Kidney (tissue), 14 donors: Measurements from ENCODE around the gene RBM19. TPM values are rescaled to one million over a fixed set of nuclear protein-coding genes. Genes with fewer than 3 reads are reported as not detected.

Experiments
- DNase-seq, 5 donors: peaks; one replicate each; pipeline ENCODE4 v3.0.0-alpha.2; 2013 to 2020
- FAIRE-seq: peaks from 2 replicates; lab custom pipeline; 2012; peaks lifted over from hg19 to GRCh38; lab: Jason Lieb, UNC
- H3K27ac ChIP-seq, 2 donors: one replicate each; pipeline ENCODE4 v1.7.0; 2013; ENCODE audit warnings: low read depth in 2 of 2, low read length in 2 of 2, inconsistent platforms in 1 of 2
- H3K27me3 ChIP-seq: one replicate; pipeline ENCODE4 v1.7.1; 2013; ENCODE audit warnings: low read length, inconsistent platforms; ENCODE audit not compliant: control insufficient read depth, insufficient read depth
- H3K36me3 ChIP-seq, 3 donors: one replicate each; pipeline versions ENCODE4 v1.7.0 to v1.7.1; 2013; ENCODE audit warnings: low read length in 3 of 3, control low read depth in 1 of 3, inconsistent platforms in 1 of 3; ENCODE audit not compliant: insufficient read depth in 3 of 3, control insufficient read depth in 2 of 3
- H3K4me1 ChIP-seq, 3 donors: one replicate each; pipeline versions ENCODE4 v1.7.0 to v1.7.1; 2013; ENCODE audit warnings: low read length in 3 of 3, inconsistent platforms in 1 of 3, low read depth in 1 of 3; ENCODE audit not compliant: control insufficient read depth in 2 of 3, insufficient read depth in 2 of 3
- H3K4me3 ChIP-seq, 3 donors: one replicate each; pipeline versions ENCODE4 v1.7.0 to v1.8.1; 2013; ENCODE audit warnings: low read length in 3 of 3, control low read depth in 1 of 3, inconsistent platforms in 1 of 3
- H3K9ac ChIP-seq, 3 donors: one replicate each; pipeline versions ENCODE4 v1.7.0 to v1.7.1; 2013; ENCODE audit warnings: low read length in 3 of 3, control low read depth in 1 of 3, inconsistent platforms in 1 of 3
- H3K9me3 ChIP-seq, 3 donors: one replicate each; pipeline versions ENCODE4 v1.7.0 to v1.7.1; 2013; ENCODE audit warnings: low read length in 3 of 3, control low read depth in 1 of 3, inconsistent platforms in 1 of 3; ENCODE audit not compliant: control insufficient read depth in 2 of 3, insufficient read depth in 1 of 3
- intact Hi-C: fragments of 100-400 bp; cut with DNase I; formaldehyde crosslinking; loops from one replicate; pipeline ENCODE4 v1.11.1; 2022
- polyA plus RNA-seq: library from polyadenylated mRNA; stranded (reverse); fragments of 350-450 nt; fragmentation: Illumina TruSeq; extraction: RNeasy Lipid Tissue Mini Kit (QIAGEN cat#74804); gene quantifications from one replicate; pipeline ENCODE4 v1.2.3, GENCODE V29; 2014; ENCODE audit warnings: low read depth, low replicate concordance; ENCODE audit not compliant: insufficient read depth
- total RNA-seq: library from RNA; stranded (reverse); fragmentation: NEBNext Ultra II Directional; extraction: Animal tissue kit (Norgen Biotek cat#: 25700); gene quantifications from one replicate; pipeline ENCODE4 v1.2.1, GENCODE V29; 2021
- TF ChIP-seq, protein P1 (sequence below): IDR thresholded peaks from 3 replicates; pipeline ENCODE4 v1.5.1; 2012; ENCODE audit warnings: mild to moderate bottlenecking, moderate library complexity, borderline replicate concordance; ENCODE audit not compliant: insufficient read depth; ENCODE audit errors: extremely low read depth
- donor health status: control.
- donor health status: control.
- donor health status: control.
- donor health status: control.
- donor health status: control.
- donor health status: DM: yes; HTN: yes; CAD: no.
- donor health status: Normal renal cell carcinoma (clear cell type).

RBM19 gene
- total and polyA plus RNA-seq, 2 donors from 2014 or later: 12.3 to 34.7 TPM

DNA sequence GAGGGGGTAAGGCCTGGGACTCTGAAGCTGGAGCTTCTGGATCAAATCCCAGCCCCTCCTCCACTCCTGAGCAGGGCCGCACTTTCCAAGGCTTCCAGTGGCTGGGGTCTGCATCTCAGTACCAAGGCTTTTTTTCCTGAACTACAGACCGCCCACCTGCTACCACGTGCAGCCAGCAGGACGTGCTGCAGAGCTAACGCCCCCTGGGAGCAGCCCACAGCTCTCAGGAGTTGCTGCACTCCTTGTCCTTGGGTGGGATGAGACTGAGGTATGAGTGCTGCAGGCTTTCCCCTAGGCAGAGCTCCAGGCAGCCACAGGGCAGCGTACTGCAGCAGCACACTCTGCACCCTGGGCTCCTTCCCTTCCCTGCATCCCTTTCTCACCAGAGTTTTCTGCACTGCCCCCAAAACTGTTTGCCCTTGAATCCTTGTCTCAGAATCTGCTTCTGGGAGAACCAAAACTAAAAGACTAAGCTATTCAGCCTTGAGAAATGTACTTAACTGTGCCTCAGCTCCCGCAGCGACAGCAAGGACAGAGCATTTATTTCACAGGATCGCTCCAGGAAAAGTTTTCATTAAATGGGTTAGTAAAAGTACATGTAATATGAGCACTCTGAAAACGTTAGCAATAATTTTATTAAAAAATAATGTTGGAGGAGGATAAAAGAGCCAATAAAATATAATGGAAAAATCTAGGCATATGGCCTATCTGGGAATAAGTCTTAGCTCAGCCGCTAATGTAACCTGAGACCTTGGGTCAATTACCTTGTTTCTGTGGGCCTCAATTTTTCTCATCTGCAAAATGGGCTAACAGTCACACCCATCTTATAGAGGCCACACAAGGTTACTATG is 25.5 kb downstream of the RBM19 start:
- intact Hi-C loops: no loop called here
- Histone ChIP-seq H3K27me3 (no peaks in the 10 kb centered on the region), H3K27ac (no peak overlapping the region), H3K4me1 (no peaks in the 10 kb centered on the region), H3K4me3 (no peak overlapping the region), H3K9ac (no peak overlapping the region), H3K36me3 (peaks cover 13 to 34% (median 29%) of the 10 kb centered on the region in 3 donors), H3K9me3 (no peaks in the 10 kb centered on the region)
- FAIRE-seq (no peak), DNase-seq (no peak)
- TF ChIP-seq, protein P1, sequence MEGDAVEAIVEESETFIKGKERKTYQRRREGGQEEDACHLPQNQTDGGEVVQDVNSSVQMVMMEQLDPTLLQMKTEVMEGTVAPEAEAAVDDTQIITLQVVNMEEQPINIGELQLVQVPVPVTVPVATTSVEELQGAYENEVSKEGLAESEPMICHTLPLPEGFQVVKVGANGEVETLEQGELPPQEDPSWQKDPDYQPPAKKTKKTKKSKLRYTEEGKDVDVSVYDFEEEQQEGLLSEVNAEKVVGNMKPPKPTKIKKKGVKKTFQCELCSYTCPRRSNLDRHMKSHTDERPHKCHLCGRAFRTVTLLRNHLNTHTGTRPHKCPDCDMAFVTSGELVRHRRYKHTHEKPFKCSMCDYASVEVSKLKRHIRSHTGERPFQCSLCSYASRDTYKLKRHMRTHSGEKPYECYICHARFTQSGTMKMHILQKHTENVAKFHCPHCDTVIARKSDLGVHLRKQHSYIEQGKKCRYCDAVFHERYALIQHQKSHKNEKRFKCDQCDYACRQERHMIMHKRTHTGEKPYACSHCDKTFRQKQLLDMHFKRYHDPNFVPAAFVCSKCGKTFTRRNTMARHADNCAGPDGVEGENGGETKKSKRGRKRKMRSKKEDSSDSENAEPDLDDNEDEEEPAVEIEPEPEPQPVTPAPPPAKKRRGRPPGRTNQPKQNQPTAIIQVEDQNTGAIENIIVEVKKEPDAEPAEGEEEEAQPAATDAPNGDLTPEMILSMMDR: no peak

DNA sequence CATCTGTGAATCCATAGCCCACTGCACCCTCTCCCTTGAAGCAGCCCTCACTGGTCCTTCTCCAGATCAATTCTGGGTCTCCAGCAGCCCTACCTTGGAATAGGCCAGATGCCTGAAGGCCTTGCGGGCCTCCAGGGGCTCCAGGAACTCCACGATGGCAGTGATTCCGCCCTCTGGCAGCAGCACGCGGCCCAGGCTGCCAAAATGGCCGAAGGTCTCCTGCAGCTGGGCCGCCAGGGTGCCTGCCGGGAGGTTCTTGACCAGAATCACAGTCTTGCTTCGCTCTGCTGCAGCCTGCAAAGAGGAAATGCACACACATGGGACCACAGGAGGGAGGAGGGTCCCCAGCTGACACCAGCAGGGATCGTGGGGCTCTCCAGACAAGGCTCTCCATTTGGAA is 26.3 kb downstream of the RBM19 start:
- Histone ChIP-seq H3K4me3 (no peak overlapping the region), H3K9ac (no peak overlapping the region), H3K4me1 (no peaks in the 10 kb centered on the region), H3K27me3 (no peaks in the 10 kb centered on the region), H3K36me3 (peaks cover 7 to 34% (median 26%) of the 10 kb centered on the region in 3 donors), H3K9me3 (no peaks in the 10 kb centered on the region), H3K27ac (no peak overlapping the region)
- no peak for FAIRE-seq
- intact Hi-C loops: no loop called here
- TF ChIP-seq, protein P1: no peak
- no peak for DNase-seq

DNA sequence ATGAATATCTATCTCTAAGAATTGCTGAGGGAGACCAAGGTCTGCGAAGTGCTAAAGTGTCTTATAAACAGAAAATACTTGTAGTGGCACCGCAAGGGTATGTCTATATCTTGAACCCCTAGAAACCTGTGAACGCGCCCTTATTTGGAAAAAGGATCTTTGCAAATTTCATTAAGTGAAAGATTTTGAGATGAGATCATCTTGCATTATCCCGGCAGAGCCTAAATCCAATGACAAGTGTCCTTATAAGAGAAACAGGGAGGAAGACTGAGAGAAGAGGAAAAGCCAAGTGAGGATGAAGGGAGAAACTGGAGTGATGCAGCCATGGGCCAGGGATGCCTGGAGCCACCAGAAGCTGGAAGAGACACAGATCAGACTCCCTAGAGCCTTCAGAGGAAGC is 27.7 kb downstream of the RBM19 start:
- Histone ChIP-seq H3K4me3 (no peak overlapping the region), H3K4me1 (no peaks in the 10 kb centered on the region), H3K27ac (no peak overlapping the region), H3K9me3 (no peaks in the 10 kb centered on the region), H3K27me3 (no peaks in the 10 kb centered on the region), H3K36me3 (peaks cover 7 to 34% (median 29%) of the 10 kb centered on the region in 3 donors), H3K9ac (no peak overlapping the region)
- intact Hi-C loops: no loop called here
- TF ChIP-seq, protein P1: no peak
- DNase-seq: no peak
- no peak for FAIRE-seq
